CD4-positive, alpha-beta T cell (primary cell): Measurements from ENCODE around the gene SORCS2. TPM values are rescaled to one million over a fixed set of nuclear protein-coding genes. Genes with fewer than 3 reads are reported as not detected.

ENCODE experiments used
- ATAC-seq: fragments of 200-7000 bp; cut with Tn5 transposase; one replicate; pipeline ENCODE4 v1.10.0; 2022; ENCODE audit warnings: mild to moderate bottlenecking; ENCODE audit not compliant: poor library complexity
- CTCF ChIA-PET: fragments of 350-600 bp; sonication (Branson Sonifier 250); formaldehyde crosslinking; loops from one replicate; lab custom pipeline; 2021; ENCODE audit warnings: antibody characterized with exemption, inconsistent platforms; lab: Charles Lee
- POLR2A ChIA-PET: fragments of 350-600 bp; sonication (Branson Sonifier 250); formaldehyde crosslinking; loops from one replicate; lab custom pipeline; 2021; ENCODE audit warnings: antibody characterized with exemption, inconsistent platforms; lab: Charles Lee
- DNase-seq, 14 experiments: peaks; one replicate each; pipeline ENCODE4 v3.0.0-alpha.2; 2013 to 2020; ENCODE audit warnings: mixed read lengths in 2 of 14
- H3K27ac ChIP-seq, 2 donors: one replicate each; pipeline versions ENCODE4 v1.5.1 to v1.7.0; 2013; ENCODE audit warnings: low read length in 2 of 2, low read depth in 1 of 2, mild to moderate bottlenecking in 1 of 2
- H3K27me3 ChIP-seq, 2 experiments: 1 replicate in 1 of 2; 2 replicates in 1 of 2; pipeline versions ENCODE4 v1.6.1 to v1.7.0; 2013; ENCODE audit warnings: low read length in 2 of 2, control low read depth in 1 of 2, mild to moderate bottlenecking in 1 of 2, moderate library complexity in 1 of 2; ENCODE audit not compliant: insufficient read depth in 2 of 2, control insufficient read depth in 1 of 2
- H3K36me3 ChIP-seq: one replicate; pipeline ENCODE4 v1.6.1; 2013; ENCODE audit warnings: low read length, control low read depth; ENCODE audit not compliant: insufficient read depth
- H3K4me1 ChIP-seq: one replicate; pipeline ENCODE4 v1.6.1; 2013; ENCODE audit warnings: low read length, control low read depth; ENCODE audit not compliant: insufficient read depth
- H3K4me3 ChIP-seq: one replicate; pipeline ENCODE4 v1.5.1; 2013; ENCODE audit warnings: mild to moderate bottlenecking, low read length, moderate library complexity
- H3K9me3 ChIP-seq, 2 experiments: 1 replicate in 1 of 2; 2 replicates in 1 of 2; pipeline versions ENCODE4 v1.6.1 to v1.7.0; 2013; ENCODE audit warnings: low read length in 2 of 2, mild to moderate bottlenecking in 2 of 2, control low read depth in 1 of 2, moderate library complexity in 1 of 2; ENCODE audit not compliant: control insufficient read depth in 1 of 2, insufficient read depth in 1 of 2
- H3K27ac Mint-ChIP-seq: one replicate; pipeline ENCODE4 v1.8.0; 2020; ENCODE audit warnings: mixed read lengths
- H3K27me3 Mint-ChIP-seq: one replicate; pipeline ENCODE4 v1.8.0; 2021; ENCODE audit warnings: mixed read lengths
- H3K36me3 Mint-ChIP-seq: one replicate; pipeline ENCODE4 v1.8.0; 2021; ENCODE audit warnings: low read depth, mixed read lengths
- H3K4me1 Mint-ChIP-seq: one replicate; pipeline ENCODE4 v1.8.0; 2021; ENCODE audit warnings: low read depth, mixed read lengths
- H3K4me3 Mint-ChIP-seq: one replicate; pipeline ENCODE4 v1.8.0; 2020; ENCODE audit warnings: mild to moderate bottlenecking, mixed read lengths
- H3K9me3 Mint-ChIP-seq: one replicate; pipeline ENCODE4 v1.8.0; 2020; ENCODE audit warnings: mixed read lengths
- CTCF ChIP-seq: fragments of 200-600 bp; IDR thresholded peaks from one replicate; pipeline ENCODE4 v1.8.0; 2022; ENCODE audit warnings: antibody characterized with exemption, mild to moderate bottlenecking
- intact Hi-C, 2 experiments: fragments of 100-400 bp; cut with DNase I in 1 of 2; cut with micrococcal nuclease in 1 of 2; formaldehyde crosslinking; loops; one replicate each; pipeline versions ENCODE4 v1.15.1 to v1.9.0; 2023 to 2025; cut with DNase I, micrococcal nuclease
- total RNA-seq, 174 experiments: library from RNA in 2 of 174; stranded (reverse) in 2 of 174; gene quantifications; one replicate each; pipeline ENCODE4 v1.2.3 and lab custom pipeline; 2021 to 2026

Gene SORCS2
- total RNA-seq, 2 experiments from 2014 or later = not detected

- H3K9me3 Mint-ChIP-seq = no peaks in the 10 kb centered on the region
- Histone ChIP-seq H3K4me1 (no peaks in the 10 kb centered on the region), H3K27ac (no peak overlapping the region), H3K27me3 (peaks cover 0 to 2% of the 10 kb centered on the region in 2 experiments), H3K9me3 (peaks cover 0 to 9% of the 10 kb centered on the region in 2 experiments), H3K4me3 (no peak overlapping the region), H3K36me3 (no peaks in the 10 kb centered on the region)
- POLR2A ChIA-PET = no interaction called here
- DNase-seq = no peak
- no peak overlapping the region for H3K27ac Mint-ChIP-seq
- intact Hi-C loops = no loop called here
- CTCF ChIA-PET = no interaction called here
- TF ChIP-seq CTCF = no peak
- ATAC-seq = no peak
- no peaks in the 10 kb centered on the region for H3K36me3 Mint-ChIP-seq
- H3K4me3 Mint-ChIP-seq = no peak overlapping the region
- H3K27me3 Mint-ChIP-seq = peaks cover 42% of the 10 kb centered on the region
- H3K4me1 Mint-ChIP-seq = no peaks in the 10 kb centered on the region
Measured at GRCh38 chr4:7206911-7207567, 14.7 kb downstream of the SORCS2 start.

GRCh38 chr4:7207628-7208231 is 15.4 kb downstream of the SORCS2 start:
- H3K4me1 Mint-ChIP-seq = no peaks in the 10 kb centered on the region
- no peaks in the 10 kb centered on the region for H3K36me3 Mint-ChIP-seq
- intact Hi-C loops = no loop called here
- no peak for TF ChIP-seq CTCF
- Histone ChIP-seq H3K27me3 (peaks cover 0 to 2% of the 10 kb centered on the region in 2 experiments), H3K36me3 (no peaks in the 10 kb centered on the region), H3K9me3 (peaks cover 0 to 13% of the 10 kb centered on the region in 2 experiments), H3K27ac (no peak overlapping the region), H3K4me1 (no peaks in the 10 kb centered on the region), H3K4me3 (no peak overlapping the region)
- DNase-seq = no peak
- ChIA-PET POLR2A (no interaction called here), CTCF (no interaction called here)
- H3K27ac Mint-ChIP-seq = no peak overlapping the region
- no peaks in the 10 kb centered on the region for H3K9me3 Mint-ChIP-seq
- no peak overlapping the region for H3K4me3 Mint-ChIP-seq
- H3K27me3 Mint-ChIP-seq = peaks cover 35% of the 10 kb centered on the region
- ATAC-seq = no peak

DNA sequence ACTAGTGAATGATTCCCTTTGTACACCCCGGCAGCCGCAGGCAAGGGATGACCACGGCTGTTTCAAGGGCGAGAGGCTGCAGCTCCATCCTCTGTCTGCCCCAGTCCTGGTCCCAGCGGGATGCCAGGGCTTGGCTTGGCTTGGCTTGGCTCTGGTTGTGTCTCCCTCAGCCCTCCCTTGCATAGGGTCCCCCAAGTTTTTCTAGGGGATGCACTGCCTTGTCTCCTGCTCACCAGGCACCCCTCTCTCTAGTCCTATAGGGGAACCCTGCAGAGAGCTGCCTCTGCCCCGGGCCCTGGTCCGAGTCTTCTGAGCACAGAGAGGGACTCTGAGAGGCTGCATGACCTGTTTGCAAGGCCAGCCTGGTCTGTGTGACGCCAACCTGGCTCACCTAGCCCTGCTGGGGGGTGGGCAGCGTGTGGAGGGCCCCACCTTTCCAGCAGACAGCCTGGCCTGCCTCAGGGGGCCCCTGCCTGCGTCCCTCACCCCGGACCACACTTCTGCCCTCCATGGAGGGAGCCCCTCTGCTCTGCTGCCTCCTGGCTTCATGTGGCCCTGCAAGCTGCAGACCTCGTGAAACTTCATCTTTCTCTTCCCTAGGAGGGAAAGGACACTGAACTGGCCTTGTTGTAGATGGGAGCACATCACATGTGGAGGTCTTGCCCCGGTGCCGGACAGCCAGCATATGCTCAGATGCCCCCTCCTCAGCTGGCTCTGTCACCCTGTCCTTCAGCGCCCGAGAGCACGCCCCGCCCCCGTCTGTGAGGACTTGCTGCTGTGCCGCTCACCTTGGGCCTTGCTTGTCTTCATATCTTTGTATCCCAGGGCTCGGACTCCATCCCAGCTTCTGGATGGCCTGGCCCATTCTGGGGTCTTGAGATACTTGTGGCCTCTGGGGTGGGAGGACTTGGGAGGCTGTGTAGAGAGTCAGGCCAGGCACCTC is 16.4 kb downstream of the SORCS2 start:
- no peak for TF ChIP-seq CTCF
- ATAC-seq = no peak
- Mint-ChIP-seq H3K27me3 (peaks cover 31% of the 10 kb centered on the region), H3K4me3 (no peak overlapping the region), H3K27ac (no peak overlapping the region), H3K9me3 (no peaks in the 10 kb centered on the region), H3K4me1 (no peaks in the 10 kb centered on the region), H3K36me3 (no peaks in the 10 kb centered on the region)
- intact Hi-C loops = no loop called here
- no peaks in the 10 kb centered on the region for H3K36me3 ChIP-seq
- ChIA-PET POLR2A (no interaction called here), CTCF (no interaction called here)
- no peaks in the 10 kb centered on the region for H3K4me1 ChIP-seq
- peaks cover 0 to 23% of the 10 kb centered on the region in 2 experiments for H3K9me3 ChIP-seq
- H3K4me3 ChIP-seq = no peak overlapping the region
- no peak for DNase-seq
- H3K27ac ChIP-seq = no peak overlapping the region
- H3K27me3 ChIP-seq = peaks cover 0 to 2% of the 10 kb centered on the region in 2 experiments
